Activated T-cell treated with anti-CD3 and anti-CD28 coated beads for 4 hours (primary cell): Measurements from ENCODE around the gene CLEC7A.

Experiments used
- DNase-seq: peaks from one replicate; pipeline ENCODE4 v3.0.0-alpha.2; 2020

CLEC7A gene

GRCh38 chr12:10130042-10130441 lies at the start of gene CLEC7A:
Gene CLEC7A (minus strand): TSS chr12:10130199. CDS start chr12:10130082, 117 bp downstream.
- no peak for DNase-seq

GRCh38 chr12:10179776-10180181 lies 49.8 kb upstream of the CLEC7A start:
- DNase-seq, result no peak

DNA sequence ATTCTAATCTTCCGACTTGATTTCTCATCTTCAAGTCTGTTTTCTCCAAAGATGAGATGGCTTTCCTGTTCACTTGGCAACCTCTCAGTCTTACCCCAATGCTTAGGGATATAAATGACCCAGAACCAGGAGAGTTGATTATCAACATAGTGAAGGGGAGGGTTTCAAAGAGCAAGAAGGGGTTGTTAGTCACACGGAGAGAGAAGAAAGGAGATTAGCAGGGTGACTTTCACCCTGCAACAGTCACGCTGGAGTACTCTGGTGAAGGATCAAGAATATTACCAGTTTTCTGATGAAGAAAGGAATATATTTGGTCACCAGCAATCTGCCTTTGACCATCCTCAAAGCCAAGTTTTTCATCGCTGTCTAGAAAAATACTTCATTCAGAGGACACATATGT lies 48.8 kb upstream of the CLEC7A start, which contains the start of gene TMEM52B:
Gene TMEM52B, plus strand, starts transcription at position 212 of the 400 bp plus-strand sequence. CDS start 543 bp downstream, outside the sequence.
- no peak for DNase-seq

- DNase-seq, result no peak
Observed at GRCh38 chr12:10175846-10176636, 46.0 kb upstream of the CLEC7A start.

DNA sequence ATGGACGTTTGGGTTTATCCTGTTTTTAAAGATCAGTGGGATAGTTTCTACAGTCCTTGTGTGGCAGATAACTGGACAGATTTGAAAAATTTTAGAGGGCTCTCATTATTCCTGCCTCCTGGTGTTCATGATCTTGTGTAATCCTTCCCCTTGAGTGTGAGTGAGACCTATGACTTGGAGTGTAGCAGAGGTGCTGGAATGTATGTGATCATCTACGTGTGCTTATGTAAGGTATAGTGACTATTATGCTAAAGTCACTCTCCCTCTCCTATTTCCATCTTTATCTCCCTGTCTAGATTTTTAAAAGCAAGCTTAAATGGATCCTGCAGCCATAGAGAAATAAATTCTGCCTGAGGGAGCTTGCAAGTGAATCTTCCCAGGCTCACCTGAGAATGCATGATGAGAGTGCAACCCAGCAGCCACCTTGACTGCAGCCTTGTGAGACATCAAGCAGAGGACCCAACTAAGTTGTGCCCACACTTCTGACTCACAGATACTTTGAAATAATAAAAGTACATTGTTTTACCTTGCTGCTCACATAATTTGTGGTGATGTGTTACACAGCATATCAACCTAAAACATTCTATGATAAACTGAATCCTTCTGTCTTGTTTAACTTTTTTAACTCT lies 45.1 kb upstream of the CLEC7A start:
- no peak for DNase-seq

DNA sequence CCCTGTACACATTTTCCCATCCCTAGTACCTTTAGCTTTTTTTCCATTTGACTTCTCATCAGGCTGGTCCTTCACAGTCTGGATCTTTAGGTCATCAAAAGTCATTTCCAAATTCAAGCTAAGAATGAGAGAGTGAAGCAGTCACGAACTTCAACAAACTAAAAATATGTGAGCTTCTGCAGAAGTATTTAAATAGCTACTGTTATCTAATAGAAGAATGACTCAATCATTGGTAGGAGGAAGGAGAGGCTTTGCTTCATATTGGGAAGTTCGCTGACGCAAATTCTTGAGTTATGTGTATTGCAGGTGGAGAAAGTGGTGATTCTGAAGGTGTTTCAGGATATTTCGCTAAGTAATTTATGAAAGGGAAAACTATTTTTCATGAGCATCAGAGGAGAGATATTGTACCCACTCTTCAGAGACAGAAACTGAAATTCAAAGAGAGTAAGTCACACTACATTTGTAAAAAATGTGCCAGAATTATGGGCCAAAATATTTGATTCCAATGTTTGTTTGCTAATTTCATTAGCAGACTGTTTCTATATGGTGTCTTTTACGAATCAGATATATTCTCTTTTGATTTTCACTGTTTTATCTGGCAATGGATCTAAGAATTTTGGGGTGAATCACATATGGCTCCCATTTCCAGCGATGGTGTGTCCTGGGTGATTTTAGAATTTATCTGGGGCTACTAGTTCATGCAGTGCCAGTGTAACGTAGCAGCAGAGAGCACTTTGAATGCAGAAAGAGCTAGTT lies 42.2 kb upstream of the CLEC7A start, which contains the start of gene OLR1:
Gene OLR1, minus strand, starts transcription at position 160 of the 756 bp plus-strand sequence. Its CDS starts 55 bp downstream, at position 105.
- DNase-seq, result no peak

- DNase-seq, result no peak
Observed at GRCh38 chr12:10170216-10170615, 40.2 kb upstream of the CLEC7A start.

GRCh38 chr12:10169104-10169503 lies 39.1 kb upstream of the CLEC7A start:
- DNase-seq, result no peak

DNA sequence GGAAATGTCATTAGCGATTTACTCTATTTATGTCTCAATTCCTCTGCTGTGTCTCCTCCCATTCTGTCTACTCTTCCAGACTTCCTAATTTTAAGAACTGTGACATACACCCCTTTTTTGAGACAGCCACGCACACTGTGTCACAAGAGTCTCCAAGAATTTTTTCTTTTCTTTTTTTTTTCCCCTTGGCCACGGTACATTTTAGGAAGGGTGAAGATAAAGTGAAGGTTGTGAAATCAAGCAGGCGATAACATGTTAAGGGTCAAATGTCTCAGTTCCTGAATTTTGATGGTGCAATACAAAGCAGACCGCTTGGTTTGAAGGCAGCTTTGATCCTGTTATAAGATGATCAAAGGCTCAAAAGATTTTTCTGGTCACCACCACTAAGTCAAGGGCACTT lies 37.6 kb upstream of the CLEC7A start:
- no peak for DNase-seq

GRCh38 chr12:10165421-10165820 lies 35.4 kb upstream of the CLEC7A start:
- no peak for DNase-seq

- no peak for DNase-seq
Observed at GRCh38 chr12:10163084-10163483, 33.1 kb upstream of the CLEC7A start.

DNA sequence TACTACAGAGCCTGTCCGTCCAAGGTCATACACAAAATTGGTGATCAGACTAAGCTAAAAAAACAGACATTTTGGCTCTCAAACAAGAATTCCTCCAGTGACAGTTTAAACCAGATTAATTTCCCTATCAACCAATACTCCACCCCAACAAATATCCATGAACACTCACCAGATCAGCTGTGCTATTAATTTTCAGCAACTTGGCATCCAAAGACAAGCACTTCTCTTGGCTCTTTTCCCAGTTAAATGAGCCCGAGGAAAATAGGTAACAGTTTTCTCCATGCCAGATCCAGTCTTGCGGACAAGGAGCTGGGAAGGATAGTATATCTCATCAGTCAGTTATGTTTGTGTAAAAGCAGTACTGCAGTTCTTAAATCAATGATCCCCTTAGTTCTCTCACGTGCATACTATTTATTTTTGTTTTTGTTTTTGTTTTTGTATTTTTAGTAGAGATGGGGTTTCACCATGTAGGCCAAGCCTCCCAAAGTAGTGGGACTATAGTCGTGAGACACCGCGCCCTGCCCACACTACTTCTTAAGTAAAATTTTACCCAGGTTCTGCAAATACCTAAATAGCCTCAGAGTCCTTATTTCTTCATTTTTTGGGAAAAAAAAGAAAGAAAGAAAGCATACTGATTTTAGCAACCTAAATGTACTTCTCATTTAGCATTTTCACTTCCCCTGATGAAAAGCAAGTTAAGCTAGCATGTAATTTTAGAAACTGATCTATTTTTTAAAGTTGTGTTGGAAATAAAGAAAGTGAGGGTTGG lies 30.8 kb upstream of the CLEC7A start:
- DNase-seq, result no peak

DNA sequence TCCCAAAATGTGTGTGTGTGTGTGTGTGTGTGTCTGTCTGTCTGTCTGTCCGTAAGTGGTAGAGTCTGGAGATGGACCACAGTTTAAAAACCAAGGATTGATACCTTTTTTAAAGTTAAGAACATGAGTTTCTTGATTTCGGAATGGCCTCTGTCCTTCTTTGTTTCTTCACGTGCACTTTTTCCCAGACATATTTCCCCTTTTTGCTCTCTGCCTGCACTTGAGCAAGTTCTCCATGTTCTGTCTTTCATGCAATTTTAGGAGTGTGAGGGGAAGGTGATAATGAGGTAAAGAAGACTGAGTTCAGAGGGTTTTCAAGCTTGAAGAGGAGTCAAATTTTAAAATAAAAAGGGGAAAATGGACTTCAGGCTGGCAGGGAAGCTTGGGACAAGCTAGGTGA lies 29.3 kb upstream of the CLEC7A start:
- DNase-seq, result no peak

DNA sequence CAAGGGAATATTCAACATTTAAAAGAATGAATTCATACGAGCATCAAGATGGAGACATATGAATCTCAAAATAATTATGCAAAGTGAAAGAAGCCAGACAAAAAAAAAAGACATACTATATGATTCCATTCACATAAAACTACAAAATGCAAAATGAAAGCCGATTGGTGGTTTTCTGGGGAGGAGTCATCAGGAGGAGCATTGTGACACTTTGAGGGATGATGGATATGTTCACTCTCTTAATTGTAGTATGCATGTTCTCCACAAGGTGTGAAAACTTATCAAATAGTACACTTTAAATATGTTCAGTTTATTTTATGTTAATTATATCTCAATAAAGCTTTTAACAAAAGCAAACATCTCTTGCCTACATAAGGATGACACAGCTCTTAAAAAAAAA lies 28.4 kb upstream of the CLEC7A start:
- no peak for DNase-seq

DNA sequence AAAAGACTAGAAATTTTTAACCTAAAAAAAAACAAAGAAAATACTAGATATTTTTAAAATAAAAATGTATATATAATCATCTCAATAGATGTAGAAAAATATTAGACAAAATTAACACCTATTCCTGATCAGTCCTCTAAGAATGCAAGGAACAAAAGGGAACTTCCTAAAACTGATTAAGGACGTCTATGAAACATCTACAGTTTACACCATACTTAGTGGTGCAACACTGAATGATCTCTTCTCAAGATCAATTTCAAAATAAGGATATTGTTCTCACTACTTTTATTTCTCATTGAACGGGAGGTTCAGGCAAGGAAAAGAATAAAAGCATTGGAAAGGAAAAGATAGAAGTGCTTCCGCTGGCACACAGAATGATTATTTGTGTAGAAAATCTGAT lies 26.0 kb upstream of the CLEC7A start:
- DNase-seq, result no peak

DNA sequence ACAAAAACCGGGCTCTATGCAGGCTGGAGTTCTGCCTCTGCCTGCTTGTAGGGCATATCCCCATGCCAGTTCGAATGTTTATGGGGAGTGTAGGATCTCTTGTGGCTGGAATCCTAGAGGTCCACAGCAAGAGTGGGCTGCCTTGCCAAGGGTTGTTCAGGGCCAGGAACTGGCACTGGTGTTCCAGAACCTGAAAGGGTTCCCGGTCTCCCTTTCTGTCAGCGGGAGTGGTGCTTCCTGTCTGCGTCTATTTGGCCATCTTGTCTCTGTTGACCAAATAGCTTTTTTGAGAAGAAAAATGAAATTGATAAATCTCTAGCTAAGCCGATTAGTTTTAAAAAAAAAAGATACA lies 24.1 kb upstream of the CLEC7A start:
- DNase-seq, result no peak

GRCh38 chr12:10153271-10154144 lies 23.5 kb upstream of the CLEC7A start:
- peak; percentile 45 for DNase-seq

- no peak for DNase-seq
Observed at GRCh38 chr12:10151621-10152020, 21.6 kb upstream of the CLEC7A start.

GRCh38 chr12:10147714-10148403 lies 17.9 kb upstream of the CLEC7A start:
- DNase-seq, result no peak

DNA sequence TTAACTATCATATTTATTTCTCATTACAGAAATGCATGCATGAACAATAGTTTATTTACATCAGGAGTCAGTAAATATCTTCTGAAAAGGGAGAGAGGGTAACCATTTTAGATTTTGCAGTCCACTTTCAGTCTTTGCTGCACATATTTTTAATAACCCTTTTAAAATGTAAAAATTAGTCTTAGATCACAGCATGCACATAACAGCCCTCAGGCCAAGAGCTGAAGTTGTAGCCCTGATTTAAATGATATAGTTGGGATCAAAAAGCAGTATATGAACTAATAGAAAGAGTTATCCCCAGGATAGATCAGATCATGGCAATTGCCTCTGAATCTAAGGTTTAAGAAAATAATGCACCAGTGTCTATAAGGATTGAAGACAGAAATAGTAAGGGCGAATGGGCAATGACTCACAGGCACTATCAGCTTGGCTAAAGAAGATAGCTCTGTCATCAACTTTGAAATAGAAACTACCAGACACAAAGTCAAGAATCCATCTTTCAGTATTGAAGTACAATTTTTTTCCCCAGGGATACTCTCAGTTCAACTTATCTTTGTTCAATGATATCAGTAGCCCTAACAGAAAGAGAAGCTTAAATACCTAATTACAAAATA lies 13.1 kb upstream of the CLEC7A start:
- DNase-seq, result no peak

- DNase-seq, result peak; percentile 11
Observed at GRCh38 chr12:10140001-10140400, 10.0 kb upstream of the CLEC7A start.
